Cardiac fibroblast (primary cell): ENCODE results near the gene TTBK1.

Source experiments
- DNase-seq, 2 donors: peaks; one replicate each; pipeline versions ENCODE4 v3.0.0 to v3.0.0-alpha.2; 2010; ENCODE audit warnings: low read depth in 2 of 2
- H3K4me3 ChIP-seq, 2 donors: replicated peaks in 1 of 2; 1 replicate in 1 of 2; 2 replicates in 1 of 2; pipeline ENCODE4 v1.5.1; 2011; ENCODE audit warnings: low read depth in 2 of 2, low read length in 2 of 2, mild to moderate bottlenecking in 2 of 2, moderate library complexity in 1 of 2
- CTCF ChIP-seq: IDR thresholded peaks from one replicate; pipeline ENCODE4 v1.5.1; 2011; ENCODE audit warnings: low read depth, mild to moderate bottlenecking, low read length, inconsistent platforms

Gene TTBK1

GRCh38 chr6:43280234-43280633, 37.0 kb downstream of the TTBK1 start:
- H3K4me3 ChIP-seq = no peak overlapping the region
- DNase-seq = no peak
- no peak for TF ChIP-seq CTCF

GRCh38 chr6:43282060-43282459, 38.8 kb downstream of the TTBK1 start:
- no peak overlapping the region for H3K4me3 ChIP-seq
- DNase-seq = no peak
- TF ChIP-seq CTCF = no peak

- no peak overlapping the region for H3K4me3 ChIP-seq
- TF ChIP-seq CTCF = no peak
- no peak for DNase-seq
These were observed 39.6 kb downstream of the TTBK1 start for GRCh38 chr6:43282636-43283513.

- DNase-seq = no peak
- no peak for TF ChIP-seq CTCF
- H3K4me3 ChIP-seq = no peak overlapping the region
These were observed 40.2 kb downstream of the TTBK1 start for GRCh38 chr6:43283514-43283901.

GRCh38 chr6:43283905-43284304, 40.6 kb downstream of the TTBK1 start:
- no peak for TF ChIP-seq CTCF
- no peak overlapping the region for H3K4me3 ChIP-seq
- DNase-seq = no peak

- no peak for DNase-seq
- TF ChIP-seq CTCF = no peak
- H3K4me3 ChIP-seq = no peak overlapping the region
These were observed 41.9 kb downstream of the TTBK1 start for GRCh38 chr6:43284991-43285781.
